CD14-positive monocyte (primary cell): Measurements from ENCODE around the gene ARHGDIA. TPM values are rescaled to one million over a fixed set of nuclear protein-coding genes. Genes with fewer than 3 reads are reported as not detected.

Experiments used
- DNase-seq, 3 donors: peaks; one replicate each; pipeline ENCODE4 v3.0.0-alpha.2; 2011 to 2022
- H2AFZ ChIP-seq: 2 replicates; pipeline ENCODE4 v1.6.0; 2012; ENCODE audit warnings: mild to moderate bottlenecking, low read depth, low read length, inconsistent platforms; ENCODE audit not compliant: insufficient read depth, poor library complexity, severe bottlenecking
- H3K27ac ChIP-seq, 2 donors: 1 replicate in 1 of 2; 2 replicates in 1 of 2; pipeline ENCODE4 v1.5.1; 2012 to 2013; ENCODE audit warnings: low read length in 2 of 2, control low read depth in 1 of 2, inconsistent platforms in 1 of 2, low read depth in 1 of 2, mild to moderate bottlenecking in 1 of 2
- H3K27me3 ChIP-seq, 2 donors: one replicate each; pipeline versions ENCODE4 v1.6.0 to v1.6.1; 2011 to 2013; ENCODE audit warnings: low read length in 2 of 2; ENCODE audit not compliant: control insufficient read depth in 2 of 2, insufficient read depth in 2 of 2
- H3K36me3 ChIP-seq, 2 donors: replicated peaks in 1 of 2; 1 replicate in 1 of 2; 2 replicates in 1 of 2; pipeline versions ENCODE4 v1.5.1 to v1.6.1; 2012 to 2013; ENCODE audit warnings: low read length in 2 of 2, control low read depth in 1 of 2, inconsistent platforms in 1 of 2, mild to moderate bottlenecking in 1 of 2; ENCODE audit not compliant: insufficient read depth in 2 of 2, control insufficient read depth in 1 of 2
- H3K4me1 ChIP-seq, 2 donors: 1 replicate in 1 of 2; 2 replicates in 1 of 2; pipeline versions ENCODE4 v1.5.1 to v1.6.1; 2012 to 2013; ENCODE audit warnings: low read length in 2 of 2, control low read depth in 1 of 2, inconsistent platforms in 1 of 2, mild to moderate bottlenecking in 1 of 2, moderate library complexity in 1 of 2; ENCODE audit not compliant: insufficient read depth in 2 of 2, control insufficient read depth in 1 of 2
- H3K4me2 ChIP-seq: replicated peaks from 2 replicates; pipeline ENCODE3; 2012; ENCODE audit warnings: low read length, moderate library complexity, mild to moderate bottlenecking; ENCODE audit not compliant: poor library complexity, severe bottlenecking; ENCODE audit errors: extremely low read depth
- H3K4me3 ChIP-seq, 3 experiments: fragments of 200-600 bp in 1 of 3; sonication (generic) in 1 of 3; replicated peaks in 1 of 3; 1 replicate in 2 of 3; 2 replicates in 1 of 3; pipeline ENCODE4 v1.5.1; 2011 to 2013; ENCODE audit warnings: low read length in 3 of 3, mild to moderate bottlenecking in 3 of 3, control low read depth in 2 of 3, low read depth in 2 of 3, inconsistent platforms in 1 of 3, moderate library complexity in 1 of 3
- H3K79me2 ChIP-seq: 2 replicates; pipeline ENCODE4 v1.6.0; 2012; ENCODE audit warnings: mild to moderate bottlenecking, control low read depth, inconsistent platforms, low read length, moderate library complexity; ENCODE audit not compliant: insufficient read depth
- H3K9ac ChIP-seq: 2 replicates; pipeline ENCODE4 v1.6.0; 2017; ENCODE audit warnings: low read length, mild to moderate bottlenecking; ENCODE audit not compliant: insufficient read depth, poor library complexity, severe bottlenecking
- H3K9me3 ChIP-seq, 2 donors: replicated peaks in 1 of 2; 1 replicate in 1 of 2; 2 replicates in 1 of 2; pipeline versions ENCODE4 v1.5.1 to v1.6.1; 2012 to 2013; ENCODE audit warnings: low read length in 2 of 2, control low read depth in 1 of 2; ENCODE audit not compliant: control insufficient read depth in 1 of 2, insufficient read depth in 1 of 2
- H4K20me1 ChIP-seq: 2 replicates; pipeline ENCODE4 v1.6.0; 2012; ENCODE audit warnings: mild to moderate bottlenecking, low read length, control low read depth, moderate library complexity; ENCODE audit not compliant: insufficient read depth
- H3K27ac Mint-ChIP-seq, 7 donors: one replicate each; pipeline ENCODE4 v1.8.0; 2020; ENCODE audit warnings: mild to moderate bottlenecking in 7 of 7, mixed read lengths in 7 of 7, moderate library complexity in 6 of 7, inconsistent platforms in 2 of 7
- H3K27me3 Mint-ChIP-seq, 3 donors: one replicate each; pipeline ENCODE4 v1.8.0; 2021 to 2022; ENCODE audit warnings: low read depth in 3 of 3, mild to moderate bottlenecking in 3 of 3, mixed read lengths in 3 of 3, moderate library complexity in 3 of 3, inconsistent platforms in 1 of 3
- H3K36me3 Mint-ChIP-seq, 2 donors: one replicate each; pipeline ENCODE4 v1.8.0; 2020; ENCODE audit warnings: mixed read lengths in 2 of 2, inconsistent platforms in 1 of 2, mild to moderate bottlenecking in 1 of 2
- H3K4me1 Mint-ChIP-seq: one replicate; pipeline ENCODE4 v1.8.0; 2020; ENCODE audit warnings: mild to moderate bottlenecking, mixed read lengths
- H3K4me3 Mint-ChIP-seq, 2 donors: one replicate each; pipeline ENCODE4 v1.8.0; 2020; ENCODE audit warnings: mild to moderate bottlenecking in 2 of 2, mixed read lengths in 2 of 2, moderate library complexity in 1 of 2
- H3K9me3 Mint-ChIP-seq, 7 donors: one replicate each; pipeline ENCODE4 v1.8.0; 2020 to 2022; ENCODE audit warnings: mixed read lengths in 7 of 7, mild to moderate bottlenecking in 6 of 7, moderate library complexity in 6 of 7, inconsistent platforms in 2 of 7
- WGBS: methylation state at CpG from one replicate; pipeline ENCODE4 v1.1.5; 2013; ENCODE audit warnings: missing lambda C conversion rate; ENCODE audit not compliant: insufficient coverage; 5-methylcytosine and 5-hydroxymethylcytosine counted together
- intact Hi-C, 2 donors: fragments of 100-400 bp; cut with micrococcal nuclease; formaldehyde crosslinking; loops; one replicate each; pipeline versions ENCODE4 v1.15.0 to v1.15.1; 2023
- polyA plus RNA-seq, 3 donors: library from polyadenylated mRNA; depleted of rRNA in 1 of 3; unstranded in 2 of 3; stranded (reverse) in 1 of 3; fragments of 300-500 nt in 2 of 3; fragments of >200 nt in 1 of 3; fragmentation: Illumina TruSeq in 2 of 3; gene quantifications; 1 replicate in 2 of 3; 2 replicates in 1 of 3; pipeline ENCODE4 v1.2.3, GENCODE V29; 2012 to 2021
- TF ChIP-seq, protein P1 (sequence below): fragments of 200-600 bp; IDR thresholded peaks from one replicate; pipeline ENCODE4 v1.8.0; 2022; ENCODE audit warnings: antibody characterized with exemption, mild to moderate bottlenecking

ARHGDIA gene
- polyA plus RNA-seq, 3 donors, result 86.3 to 477 (median 97.2) TPM

GRCh38 chr17:81819708-81820107 is 51.4 kb downstream of the ARHGDIA start:
- Mint-ChIP-seq H3K4me1 (peaks cover 8% of the 10 kb centered on the region), H3K27ac (no peak overlapping the region), H3K36me3 (peaks cover 9 to 14% of the 10 kb centered on the region in 2 donors), H3K27me3 (peaks cover 0 to 20% (median 9%) of the 10 kb centered on the region in 3 donors), H3K4me3 (no peak overlapping the region), H3K9me3 (no peaks in the 10 kb centered on the region)
- Histone ChIP-seq H3K27ac (no peak overlapping the region), H3K4me3 (no peak overlapping the region), H3K4me2 (no peak overlapping the region), H3K79me2 (no peaks in the 10 kb centered on the region), H3K27me3 (peaks cover 0 to 4% of the 10 kb centered on the region in 2 donors), H3K4me1 (peaks cover 4 to 10% of the 10 kb centered on the region in 2 donors), H3K9ac (no peak overlapping the region), H3K9me3 (no peaks in the 10 kb centered on the region), H3K36me3 (peaks cover 11 to 14% of the 10 kb centered on the region in 2 donors), H4K20me1 (peaks cover 4% of the 10 kb centered on the region), H2AFZ (no peak overlapping the region)
- intact Hi-C loops, result loop anchor here in 1 of 2 donors (5.0 kb wide), 1 partner anchor 38 kb away; no protein-coding TSS in a partner anchor
- 63% methylated on average over 2 of the region's 13 CpGs for WGBS
- TF ChIP-seq, protein P1, sequence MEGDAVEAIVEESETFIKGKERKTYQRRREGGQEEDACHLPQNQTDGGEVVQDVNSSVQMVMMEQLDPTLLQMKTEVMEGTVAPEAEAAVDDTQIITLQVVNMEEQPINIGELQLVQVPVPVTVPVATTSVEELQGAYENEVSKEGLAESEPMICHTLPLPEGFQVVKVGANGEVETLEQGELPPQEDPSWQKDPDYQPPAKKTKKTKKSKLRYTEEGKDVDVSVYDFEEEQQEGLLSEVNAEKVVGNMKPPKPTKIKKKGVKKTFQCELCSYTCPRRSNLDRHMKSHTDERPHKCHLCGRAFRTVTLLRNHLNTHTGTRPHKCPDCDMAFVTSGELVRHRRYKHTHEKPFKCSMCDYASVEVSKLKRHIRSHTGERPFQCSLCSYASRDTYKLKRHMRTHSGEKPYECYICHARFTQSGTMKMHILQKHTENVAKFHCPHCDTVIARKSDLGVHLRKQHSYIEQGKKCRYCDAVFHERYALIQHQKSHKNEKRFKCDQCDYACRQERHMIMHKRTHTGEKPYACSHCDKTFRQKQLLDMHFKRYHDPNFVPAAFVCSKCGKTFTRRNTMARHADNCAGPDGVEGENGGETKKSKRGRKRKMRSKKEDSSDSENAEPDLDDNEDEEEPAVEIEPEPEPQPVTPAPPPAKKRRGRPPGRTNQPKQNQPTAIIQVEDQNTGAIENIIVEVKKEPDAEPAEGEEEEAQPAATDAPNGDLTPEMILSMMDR, result no peak
- DNase-seq, result no peak

DNA sequence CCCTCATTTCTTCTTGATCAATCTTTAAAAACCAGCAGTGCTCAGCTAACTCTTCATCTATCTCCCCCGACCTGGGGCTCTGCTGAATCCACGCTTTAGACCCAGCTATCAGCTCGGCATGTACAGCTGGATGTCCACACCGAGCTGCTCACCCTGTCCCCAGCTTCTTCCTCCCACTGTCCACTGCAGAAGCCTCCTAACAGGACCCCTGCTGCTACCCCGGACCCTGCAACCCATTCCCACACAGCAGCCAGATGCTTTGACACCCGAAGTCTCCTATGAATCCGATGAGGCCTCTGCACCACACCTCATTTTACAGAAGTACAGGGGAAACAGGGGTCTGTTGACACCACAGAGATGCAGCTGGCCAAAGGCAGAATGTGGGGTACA is 53.4 kb downstream of the ARHGDIA start:
- Histone ChIP-seq H3K9ac (no peak overlapping the region), H3K27me3 (peaks cover 0 to 4% of the 10 kb centered on the region in 2 donors), H3K4me3 (no peak overlapping the region), H3K79me2 (no peaks in the 10 kb centered on the region), H4K20me1 (no peaks in the 10 kb centered on the region), H3K36me3 (peaks cover 4 to 7% of the 10 kb centered on the region in 2 donors), H3K4me1 (peaks cover 4 to 10% of the 10 kb centered on the region in 2 donors), H3K27ac (no peak overlapping the region), H3K9me3 (no peaks in the 10 kb centered on the region), H3K4me2 (no peak overlapping the region), H2AFZ (no peak overlapping the region)
- peaks cover 0 to 20% (median 9%) of the 10 kb centered on the region in 3 donors for H3K27me3 Mint-ChIP-seq
- DNase-seq, result no peak
- H3K36me3 Mint-ChIP-seq, result peaks cover 0 to 4% of the 10 kb centered on the region in 2 donors
- TF ChIP-seq, protein P1, result no peak
- H3K4me1 Mint-ChIP-seq, result peaks cover 8% of the 10 kb centered on the region
- intact Hi-C loops, result no loop called here
- peak overlapping the region in 1 of 2 donors; percentile 20 for H3K4me3 Mint-ChIP-seq
- no peaks in the 10 kb centered on the region for H3K9me3 Mint-ChIP-seq
- 81% methylated on average over 7 of the region's 7 CpGs for WGBS
- no peak overlapping the region for H3K27ac Mint-ChIP-seq

Other genes with a start within 250 kb of the ARHGDIA start
- gene NPLOC4, start 234.2 kb downstream of the ARHGDIA start, polyA plus RNA-seq, result 100 to 1,000 TPM in 2 of 3 donors, 10 to 100 TPM in 1; 92.1 to 112 (median 106) TPM
- not detected for gene TSPAN10, start 234.1 kb downstream of the ARHGDIA start, polyA plus RNA-seq
- gene PDE6G, start 214.8 kb downstream of the ARHGDIA start, polyA plus RNA-seq, result 10 to 100 TPM in 2 of 3 donors, 1 to 10 TPM in 1; 8.9 to 12.0 (median 11.5) TPM
- gene OXLD1, start 204.7 kb downstream of the ARHGDIA start, polyA plus RNA-seq, result 10 to 100 TPM; 46.0 to 61.1 (median 51.8) TPM
- 1 to 10 TPM; 2.4 to 8.8 (median 3.6) TPM for gene CCDC137, start 204.6 kb downstream of the ARHGDIA start, polyA plus RNA-seq
- 10 to 100 TPM; 17.6 to 43.0 (median 28.7) TPM for gene ARL16, start 187.5 kb downstream of the ARHGDIA start, polyA plus RNA-seq
- 100 to 1,000 TPM in 1 of 3 donors, 10 to 100 TPM in 2; 19.3 to 200 (median 28.0) TPM for gene HGS, start 187.3 kb downstream of the ARHGDIA start, polyA plus RNA-seq
- gene MRPL12, start 168.0 kb downstream of the ARHGDIA start, polyA plus RNA-seq, result 10 to 100 TPM; 21.2 to 57.0 (median 38.3) TPM
- gene SLC25A10, start 159.1 kb downstream of the ARHGDIA start, polyA plus RNA-seq, result 1 to 10 TPM; 1.8 to 2.3 (median 1.9) TPM
- gene GCGR, start 67.2 kb downstream of the ARHGDIA start, polyA plus RNA-seq, result not detected
- gene MCRIP1, start 38.0 kb downstream of the ARHGDIA start, polyA plus RNA-seq, result 10 to 100 TPM; 48.4 to 63.0 (median 48.5) TPM
- gene PPP1R27, start 36.3 kb downstream of the ARHGDIA start, polyA plus RNA-seq, result 1 to 10 TPM in 1 of 3 donors, under 1 TPM in 2; 0.22 to 1.5 (median 0.33) TPM
- gene P4HB, start 10.8 kb downstream of the ARHGDIA start, polyA plus RNA-seq, result 100 to 1,000 TPM; 108 to 297 (median 291) TPM
- 10 to 100 TPM; 20.2 to 98.1 (median 57.3) TPM for gene ALYREF, start 20.2 kb upstream of the ARHGDIA start, polyA plus RNA-seq
- gene ANAPC11, start 20.4 kb upstream of the ARHGDIA start, polyA plus RNA-seq, result 100 to 1,000 TPM; 184 to 512 (median 397) TPM
- gene NPB, start 30.9 kb upstream of the ARHGDIA start, polyA plus RNA-seq, result under 1 TPM in 2 of 3 donors, not detected in 1; 0.08 to 0.16 TPM
- gene PCYT2, start 40.1 kb upstream of the ARHGDIA start, polyA plus RNA-seq, result 10 to 100 TPM; 10.7 to 14.5 (median 11.0) TPM
- gene SIRT7, start 46.8 kb upstream of the ARHGDIA start, polyA plus RNA-seq, result 10 to 100 TPM; 22.5 to 73.5 (median 23.7) TPM
- gene MAFG, start 56.4 kb upstream of the ARHGDIA start, polyA plus RNA-seq, result 10 to 100 TPM in 1 of 3 donors, 1 to 10 TPM in 2; 7.4 to 66.0 (median 7.6) TPM
- under 1 TPM in 1 of 3 donors, not detected in 2; 0.07 TPM for gene PYCR1, start 66.0 kb upstream of the ARHGDIA start, polyA plus RNA-seq
- not detected for gene MYADML2, start 75.9 kb upstream of the ARHGDIA start, polyA plus RNA-seq
- not detected for gene NOTUM, start 89.8 kb upstream of the ARHGDIA start, polyA plus RNA-seq
- 10 to 100 TPM; 25.5 to 31.9 (median 25.6) TPM for gene ASPSCR1, start 106.3 kb upstream of the ARHGDIA start, polyA plus RNA-seq
- gene CENPX, start 151.5 kb upstream of the ARHGDIA start, polyA plus RNA-seq, result 10 to 100 TPM; 47.7 to 57.0 (median 55.9) TPM
- gene LRRC45, start 152.0 kb upstream of the ARHGDIA start, polyA plus RNA-seq, result 10 to 100 TPM in 1 of 3 donors, 1 to 10 TPM in 2; 2.6 to 12.2 (median 3.4) TPM
- gene RAC3, start 160.3 kb upstream of the ARHGDIA start, polyA plus RNA-seq, result 1 to 10 TPM in 1 of 3 donors, not detected in 2; 1.8 TPM
- 10 to 100 TPM; 88.8 to 93.1 (median 90.3) TPM for gene DCXR, start 166.4 kb upstream of the ARHGDIA start, polyA plus RNA-seq
- 10 to 100 TPM in 1 of 3 donors, 1 to 10 TPM in 2; 1.5 to 32.4 (median 4.1) TPM for gene RFNG, start 180.5 kb upstream of the ARHGDIA start, polyA plus RNA-seq
- 100 to 1,000 TPM; 101 to 130 (median 110) TPM for gene GPS1, start 180.6 kb upstream of the ARHGDIA start, polyA plus RNA-seq
- gene DUS1L, start 194.5 kb upstream of the ARHGDIA start, polyA plus RNA-seq, result 100 to 1,000 TPM in 1 of 3 donors, 10 to 100 TPM in 2; 23.9 to 175 (median 47.6) TPM
- 1 to 10 TPM in 1 of 3 donors, under 1 TPM in 2; 0.08 to 8.4 (median 0.13) TPM for gene FASN, start 226.9 kb upstream of the ARHGDIA start, polyA plus RNA-seq